NCI-H2196 treated with DMSO at 0.1 percent for 48 hours (cell line): Measurements from ENCODE around the gene ZMYND8.
"Not testable (repeated sequence)": the region's sequence is repeated elsewhere in the genome, so short reads cannot be mapped to it uniquely, and the experiment has no call there.

ENCODE experiments used
- DNase-seq: peaks from one replicate; lab custom pipeline; 2025; ENCODE audit not compliant: unreplicated experiment; lab: John Stamatoyannopoulos, UW

Gene ZMYND8

DNA sequence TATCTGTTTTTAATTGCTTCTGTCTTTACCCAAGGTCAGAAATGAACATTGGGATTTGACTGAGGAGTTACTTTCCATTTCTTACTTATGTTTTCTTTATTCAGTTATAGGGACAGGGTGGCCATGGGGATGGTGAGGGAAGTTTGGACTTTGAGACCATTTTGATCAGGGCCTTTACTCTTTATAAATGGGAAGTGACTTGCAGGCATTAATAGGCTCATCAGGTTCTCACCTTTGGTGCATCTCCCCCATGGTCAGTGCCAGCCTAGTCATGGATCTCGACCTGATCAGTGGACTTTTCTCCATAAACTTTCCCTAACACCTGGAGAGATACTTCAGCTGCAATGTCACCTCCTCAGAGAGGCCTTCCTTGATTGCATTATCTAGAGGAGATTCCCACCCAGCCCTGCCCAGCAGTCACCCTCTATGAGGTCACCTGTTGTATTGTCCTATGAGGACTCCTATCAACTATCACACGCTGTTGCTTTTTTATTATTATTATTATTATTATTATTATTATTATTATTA lies 16.8 kb upstream of the ZMYND8 start:
- DNase-seq: no peak

DNA sequence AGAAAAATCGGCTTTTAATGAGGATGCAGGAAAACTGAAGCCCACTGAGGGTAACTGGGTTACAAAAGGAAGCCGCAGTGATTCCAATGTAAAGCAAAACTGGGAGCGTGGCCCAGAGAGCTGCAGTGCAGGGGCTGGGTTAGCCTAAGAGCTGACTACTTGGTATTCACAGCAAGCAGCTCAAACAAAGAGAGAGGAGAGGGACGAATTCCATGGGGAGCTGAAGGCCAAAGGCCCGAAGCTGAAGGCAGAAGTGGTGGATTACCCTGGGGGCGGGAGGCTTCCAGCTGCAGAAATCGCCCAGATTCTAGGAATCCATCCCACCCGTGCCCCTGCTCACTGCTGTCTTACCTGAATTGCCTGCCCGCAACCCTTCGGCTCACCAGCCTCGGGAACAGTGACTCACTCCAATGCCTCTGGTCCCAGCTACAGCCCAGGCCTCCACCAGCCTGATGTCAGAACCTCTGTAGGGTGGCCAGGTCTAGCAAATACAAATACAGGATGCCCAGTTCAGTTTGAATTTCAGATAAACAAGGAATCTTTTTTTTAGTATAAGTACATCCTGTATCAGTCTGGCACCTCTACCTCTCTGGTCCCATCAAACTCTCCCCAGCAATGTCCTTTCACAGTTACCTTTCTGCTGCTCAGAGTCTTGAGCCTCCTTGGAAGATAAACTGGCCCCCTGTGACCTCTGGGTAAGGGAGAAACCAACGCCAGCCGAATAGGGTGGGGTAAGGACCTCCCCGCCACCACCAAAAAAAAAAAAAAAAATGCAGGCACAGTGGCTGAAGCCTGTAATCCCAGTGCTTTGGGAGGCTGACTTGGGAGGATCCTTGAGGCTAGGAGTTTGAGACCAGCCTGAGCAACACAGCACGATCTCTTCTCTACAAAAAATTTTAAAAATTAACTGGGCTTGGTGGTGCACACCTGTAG lies 14.6 kb upstream of the ZMYND8 start:
- no peak for DNase-seq

DNA sequence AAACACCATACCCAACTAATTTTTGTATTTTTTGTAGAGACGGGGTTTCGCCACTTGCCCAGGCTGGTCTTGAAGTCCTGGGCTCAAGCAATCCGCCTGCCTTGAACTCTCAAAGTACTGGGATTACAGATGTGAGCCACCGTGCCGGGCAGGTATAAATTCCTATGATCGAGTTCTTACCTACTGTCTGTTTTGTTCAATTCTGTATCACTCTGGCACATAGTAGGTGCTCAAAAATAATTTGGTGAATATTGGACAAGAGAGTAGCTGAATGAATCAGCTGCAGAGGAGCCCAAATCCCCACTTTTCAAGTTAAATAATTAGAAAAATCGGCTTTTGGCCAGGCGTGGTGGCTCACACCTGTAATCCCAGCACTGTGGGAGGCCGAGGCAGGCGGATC lies 13.7 kb upstream of the ZMYND8 start:
- DNase-seq: no peak

DNA sequence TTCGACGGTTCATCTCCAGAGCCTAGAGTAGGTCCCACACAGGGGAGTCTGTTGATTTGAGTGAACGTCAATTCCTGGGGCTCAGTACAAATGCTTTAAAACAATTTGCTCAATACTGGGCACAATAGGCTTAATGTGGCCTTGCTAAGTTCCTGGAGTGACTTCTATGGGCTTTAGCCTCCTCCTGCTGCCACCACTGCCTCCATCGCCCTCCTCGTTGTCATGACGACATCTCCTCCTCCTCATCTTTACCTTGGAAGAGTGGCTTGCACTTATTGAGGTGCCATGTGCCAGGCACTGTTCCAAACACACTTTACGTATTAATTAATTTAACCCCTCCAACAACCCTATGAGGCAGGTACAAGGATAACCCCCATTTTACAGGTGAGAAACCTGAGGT lies 11.8 kb upstream of the ZMYND8 start:
- no peak for DNase-seq

DNA sequence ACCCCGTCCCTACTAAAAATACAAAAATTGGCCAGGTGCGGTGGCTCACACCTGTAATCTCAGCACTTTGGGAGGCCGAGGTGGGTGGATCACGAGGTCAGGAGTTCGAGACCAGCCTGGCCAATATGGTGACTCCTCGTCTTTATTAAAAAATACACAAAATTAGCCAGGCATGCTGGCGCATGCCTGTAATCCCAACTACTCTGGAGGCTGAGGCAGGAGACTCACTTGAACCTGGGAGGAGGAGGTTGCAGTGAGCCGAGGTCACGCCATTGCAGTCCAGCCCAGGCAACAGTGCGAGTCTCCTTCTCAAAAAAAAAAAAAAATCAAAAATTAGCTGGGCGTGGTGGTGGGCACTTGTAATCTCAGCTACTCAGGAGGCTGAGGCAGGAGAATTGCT lies 9.8 kb upstream of the ZMYND8 start:
- not testable (repeated sequence) for DNase-seq

DNA sequence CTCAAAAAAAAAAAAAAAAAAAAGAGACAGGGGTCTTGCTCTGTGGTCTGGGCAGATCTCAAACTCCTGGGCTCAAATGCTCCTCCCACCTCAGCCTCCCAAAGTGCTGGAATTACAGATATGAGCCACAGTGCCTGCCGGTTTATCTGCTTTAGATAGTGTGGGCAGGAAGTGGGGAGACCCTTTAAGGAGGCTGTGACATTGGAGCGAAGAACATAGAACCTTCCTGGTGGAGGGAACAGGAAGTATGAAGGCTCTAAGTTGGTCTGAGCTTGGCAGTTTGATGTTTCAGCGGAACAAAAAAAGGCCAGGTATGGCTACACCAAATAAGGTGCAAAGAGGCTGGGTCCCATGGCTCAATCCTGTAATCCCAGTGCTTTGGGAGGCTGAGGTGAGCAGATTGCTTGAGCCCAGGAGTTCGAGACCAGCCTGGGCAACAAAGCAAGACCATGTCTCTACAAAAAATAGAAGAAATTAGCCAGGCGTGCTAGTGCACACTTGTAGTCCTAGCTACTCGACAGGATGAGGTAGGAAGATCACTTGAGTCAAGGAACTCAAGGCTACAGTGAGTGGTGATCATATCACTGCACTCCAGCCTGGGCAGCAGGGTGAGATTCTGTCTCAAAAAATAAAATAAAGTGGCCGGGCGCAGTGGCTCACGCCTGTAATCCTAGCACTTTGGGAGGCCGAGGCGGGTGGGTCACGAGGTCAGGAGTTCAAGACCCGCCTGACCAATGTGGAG lies 8.7 kb upstream of the ZMYND8 start:
- DNase-seq: no peak

DNA sequence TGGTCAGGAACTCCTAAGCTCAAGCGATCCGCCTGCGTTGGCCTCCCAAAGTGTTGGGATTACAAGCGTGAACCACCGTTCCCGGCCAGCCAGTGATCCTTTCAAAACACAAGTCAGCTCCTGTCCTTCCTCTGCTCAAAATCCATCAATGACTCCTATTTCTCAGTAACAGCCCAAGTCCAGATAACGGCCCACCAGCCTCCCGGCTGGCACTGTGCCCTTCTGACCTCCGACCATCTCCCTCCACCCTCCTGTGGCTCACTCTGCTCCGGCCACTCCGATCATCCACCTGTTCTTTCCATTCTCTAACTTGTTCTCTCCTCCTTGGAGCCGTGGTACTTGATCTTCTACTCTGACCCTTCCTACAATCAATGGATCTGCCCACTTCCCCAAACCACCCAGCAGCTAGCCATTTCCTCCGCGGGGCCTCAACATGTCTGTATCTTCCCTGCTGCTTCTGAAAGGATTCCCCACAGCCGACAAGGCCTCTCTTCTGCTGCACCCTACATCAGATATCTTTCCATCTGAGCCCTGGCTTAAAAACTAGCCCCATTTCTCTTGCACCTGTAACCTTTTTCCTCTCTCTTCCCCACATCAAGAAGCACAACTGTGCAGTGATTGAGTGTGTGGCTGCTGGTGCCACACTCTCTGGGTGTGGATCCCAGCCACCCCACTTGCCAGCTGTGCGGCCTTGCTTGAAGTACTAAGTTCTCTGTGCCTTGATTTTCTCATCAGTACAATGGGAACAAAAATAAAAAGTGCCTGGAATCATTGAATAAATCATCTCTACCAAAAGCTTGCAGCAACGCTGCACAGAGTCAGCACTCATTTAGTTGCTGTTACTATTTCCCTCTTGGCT lies 6.1 kb upstream of the ZMYND8 start:
- no peak for DNase-seq

DNA sequence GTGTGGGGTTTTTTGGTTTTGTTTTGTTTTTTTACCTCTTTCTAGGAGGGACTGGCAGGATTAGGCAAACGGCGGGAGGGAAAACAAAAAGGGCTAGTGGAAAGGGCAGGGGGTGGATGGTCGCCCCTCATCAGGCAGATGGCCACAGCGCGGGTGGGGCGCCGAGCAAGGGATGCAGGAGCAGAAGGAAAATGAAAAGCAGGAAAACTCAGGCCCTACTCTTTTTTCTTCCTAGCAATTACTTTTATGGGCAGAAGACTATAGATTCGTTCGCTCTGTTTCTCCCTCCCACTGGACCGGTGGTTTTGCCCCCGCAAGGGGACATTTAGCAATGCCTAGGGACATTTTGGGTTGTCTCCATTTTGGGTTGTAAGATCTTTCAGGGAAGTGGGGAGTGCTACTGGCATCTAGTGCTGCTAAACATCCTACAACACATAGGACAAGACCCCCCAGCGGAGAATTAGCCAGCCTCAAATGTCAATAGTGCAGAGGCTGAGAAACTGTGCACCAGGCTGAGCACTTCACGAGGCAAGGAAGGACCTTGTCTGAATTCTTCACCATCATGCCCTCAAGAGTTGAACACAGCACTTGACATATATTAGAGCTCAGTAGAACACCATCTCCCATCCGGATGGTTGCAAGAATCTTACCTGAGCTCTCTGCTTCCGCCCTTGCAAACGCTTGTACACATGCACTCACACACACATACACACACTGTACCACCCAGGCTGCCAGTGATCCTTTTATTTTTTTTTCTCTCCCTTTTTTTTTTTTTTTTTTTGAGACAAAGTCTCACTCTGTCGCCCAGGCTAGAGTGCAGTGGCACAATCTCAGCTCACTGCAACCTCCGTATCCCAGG lies 4.8 kb upstream of the ZMYND8 start:
- DNase-seq: no peak

DNA sequence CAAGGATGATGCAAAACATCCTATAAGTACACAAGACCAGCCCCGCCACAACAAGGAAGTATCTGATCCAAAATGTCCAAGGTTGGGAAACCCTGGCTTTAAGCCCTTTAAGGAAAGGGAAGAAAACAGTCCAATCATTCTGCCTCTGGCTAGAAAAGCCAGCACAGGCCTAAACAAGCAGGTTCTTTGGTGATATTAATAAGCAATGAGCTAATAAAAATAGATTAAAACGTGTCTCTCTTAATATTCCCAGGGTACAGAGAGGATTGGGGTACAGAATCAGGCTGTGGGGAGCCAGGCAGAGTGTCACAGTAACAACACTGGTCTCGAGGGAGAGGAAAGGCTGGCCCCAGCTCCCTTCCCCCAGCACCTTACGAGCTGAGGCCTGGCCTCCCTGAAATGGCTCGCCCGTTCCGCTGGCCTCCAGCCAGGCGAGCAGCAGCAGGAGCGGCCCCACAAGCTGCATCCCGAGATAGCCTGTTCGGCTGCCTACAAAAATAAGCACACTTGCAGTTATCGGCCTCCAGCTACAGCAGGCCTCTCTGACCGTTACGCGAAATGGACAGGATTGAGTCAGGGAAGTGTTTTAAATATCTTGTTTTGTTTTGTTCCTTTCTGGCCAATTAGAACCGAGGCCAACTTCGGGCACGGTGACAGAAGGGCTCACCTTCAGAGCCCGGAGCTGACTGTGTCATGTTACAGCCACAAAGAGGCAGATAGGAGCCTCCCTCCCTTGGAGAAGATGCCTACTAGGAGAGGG lies 4.0 kb upstream of the ZMYND8 start:
- DNase-seq: peak; percentile 90

DNA sequence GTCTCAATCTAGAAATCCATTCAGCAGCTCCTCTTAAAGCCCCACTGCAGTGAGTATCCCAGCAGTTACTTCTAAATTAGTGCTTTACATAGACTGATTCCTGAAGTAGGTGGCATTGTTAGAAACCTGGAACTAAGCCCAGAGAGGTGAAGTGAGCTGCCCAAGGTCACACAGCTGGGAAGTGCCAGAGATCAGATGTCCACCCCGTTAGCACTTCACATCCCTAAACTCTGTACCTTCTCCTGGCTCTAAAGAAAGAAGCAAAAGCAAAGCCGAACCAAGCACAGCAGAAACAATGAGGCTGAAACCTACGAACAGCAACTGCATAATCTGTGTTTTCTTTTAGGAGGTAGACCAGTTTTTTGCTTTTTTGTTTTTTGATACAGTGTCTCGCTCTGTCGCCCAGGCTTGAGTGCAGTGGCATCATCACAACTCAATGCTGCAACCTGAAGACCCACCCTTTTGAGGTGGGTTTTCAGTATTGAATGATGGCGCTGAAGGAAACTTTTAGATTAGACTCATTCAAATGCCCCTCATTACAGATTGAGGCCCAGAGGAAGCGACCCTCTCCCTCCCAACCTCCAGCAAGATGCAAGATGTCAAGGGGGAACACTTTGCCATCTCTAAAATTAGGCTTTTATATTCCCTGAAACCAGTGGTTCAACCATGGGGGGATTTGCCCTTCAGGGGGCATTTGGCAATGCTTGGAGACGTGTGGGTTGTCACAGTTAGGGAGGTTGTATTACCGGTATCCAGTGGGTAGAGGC lies 3.2 kb upstream of the ZMYND8 start:
- no peak for DNase-seq

DNA sequence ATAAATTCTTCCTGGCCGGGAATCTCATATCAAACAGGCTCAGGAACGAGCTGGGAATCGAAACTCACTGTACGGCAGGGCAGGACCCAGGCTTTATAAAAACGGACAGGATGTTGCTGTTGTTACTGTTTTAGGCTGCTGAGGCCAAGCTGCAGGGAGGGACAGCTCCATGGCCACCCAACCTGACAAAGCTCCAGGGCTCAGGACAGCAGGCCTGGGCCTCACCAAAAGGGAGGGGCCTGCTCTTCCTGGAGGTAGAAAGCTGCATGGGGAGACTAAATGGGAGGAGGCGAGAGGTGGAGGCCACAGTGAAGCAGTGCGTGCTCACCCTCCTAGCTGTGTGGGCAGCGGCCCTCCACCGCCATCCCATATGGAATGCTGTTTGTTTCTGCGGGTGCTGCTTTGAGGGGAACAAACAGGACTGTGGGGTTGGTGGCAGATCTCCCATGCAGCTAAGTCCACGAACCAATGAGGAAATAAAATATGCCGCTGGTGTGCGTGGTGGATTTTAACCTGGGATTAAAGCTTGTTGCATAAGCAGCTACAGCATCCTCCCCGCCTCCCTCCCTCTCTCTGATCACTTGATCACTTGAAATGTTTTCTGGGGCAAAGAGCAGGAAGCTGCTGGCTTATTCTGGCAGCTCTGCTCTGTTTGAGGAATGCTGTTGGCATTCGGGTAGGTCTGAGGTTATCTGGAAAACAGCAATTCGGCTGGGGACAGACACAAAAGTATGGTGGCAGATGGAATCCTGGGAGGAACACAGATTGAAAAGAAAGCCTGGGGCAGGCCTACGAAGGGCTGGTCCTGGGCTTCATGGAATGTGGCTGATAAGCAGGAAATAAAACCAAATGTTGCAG lies 2.4 kb upstream of the ZMYND8 start:
- DNase-seq: peak; percentile 90

DNA sequence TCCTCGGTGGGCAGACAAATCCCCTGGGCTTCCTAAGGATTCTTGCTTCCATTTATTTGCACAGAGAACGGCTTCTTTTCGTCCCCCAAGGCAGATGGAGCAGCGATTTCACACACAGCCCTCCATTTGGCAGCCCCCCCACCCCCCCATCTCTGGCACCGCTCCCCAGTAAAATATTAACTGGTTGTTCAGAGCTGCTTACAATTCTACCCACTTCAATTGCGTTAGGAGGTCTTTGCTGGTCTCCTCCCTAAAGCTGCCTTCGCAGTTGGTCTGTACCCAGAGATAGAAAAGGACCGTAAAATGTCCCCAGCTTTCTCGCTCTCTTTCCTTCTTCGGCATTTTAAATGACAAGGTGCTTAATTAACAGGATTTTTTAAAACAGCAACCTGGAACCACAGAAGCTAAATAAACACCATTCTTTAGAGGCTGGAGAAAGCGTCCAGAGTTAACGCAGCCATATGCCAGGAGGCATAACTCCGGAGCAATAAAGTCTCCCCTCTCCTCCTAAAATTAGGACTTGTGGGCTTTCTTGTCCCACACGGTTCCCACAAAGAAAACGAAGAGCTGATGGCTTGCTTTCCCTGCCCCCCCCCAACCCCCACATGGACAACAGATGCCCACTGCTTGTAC lies 1.7 kb upstream of the ZMYND8 start:
- DNase-seq: no peak

DNA sequence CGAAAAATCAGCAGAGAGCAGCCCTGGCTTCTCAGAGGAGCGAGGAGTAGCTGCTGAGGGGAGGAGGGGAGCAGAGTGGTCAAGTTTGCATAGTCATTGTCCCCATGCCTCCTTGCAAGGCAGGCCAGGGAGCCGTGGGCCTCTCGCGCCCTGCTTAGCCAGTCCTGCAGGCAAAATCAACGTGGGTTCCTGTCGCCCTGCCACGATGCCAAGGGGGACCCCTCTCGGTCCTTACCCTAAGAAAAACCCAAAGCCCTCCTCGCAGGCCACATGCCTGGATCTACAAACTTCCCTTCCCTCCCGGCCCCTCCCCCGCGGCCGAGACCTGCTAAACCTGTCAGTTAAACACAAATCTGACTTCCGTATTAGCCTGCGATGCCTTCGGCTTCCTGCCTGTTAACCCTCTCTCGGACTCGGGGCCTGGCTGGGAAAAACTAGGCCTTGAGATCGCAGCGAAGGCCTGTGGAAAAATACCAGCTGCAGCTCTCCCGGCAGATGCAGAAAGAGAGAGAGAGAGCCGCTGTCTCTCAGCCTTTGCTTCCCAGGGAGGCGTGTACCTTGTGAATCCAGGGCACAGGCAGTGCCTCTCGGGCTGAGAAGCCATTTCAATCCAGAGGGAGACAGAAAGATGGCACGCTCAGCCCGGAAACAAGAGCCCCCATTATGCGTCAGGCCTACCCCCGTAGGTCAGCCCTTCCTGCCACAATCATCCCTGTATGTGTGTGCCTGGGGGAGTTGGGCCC lies 968 bp upstream of the ZMYND8 start:
- peak; percentile 57 for DNase-seq

DNA sequence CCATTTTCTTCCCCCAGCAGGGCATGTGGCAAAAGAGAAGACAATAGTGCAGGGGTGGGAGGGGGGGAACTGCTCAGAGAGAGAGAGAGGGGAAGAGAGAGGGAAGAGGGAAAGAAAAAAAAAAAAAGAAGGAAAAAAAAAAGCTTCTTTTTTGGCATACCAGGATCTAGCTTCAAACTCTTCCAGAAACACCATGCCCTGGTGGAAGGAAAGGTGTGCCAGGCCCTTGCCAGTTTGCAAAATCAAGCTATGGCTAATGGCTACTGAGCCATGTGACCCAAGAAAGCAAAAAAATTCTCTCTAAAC lies 326 bp downstream of the ZMYND8 start:
- DNase-seq: no peak

DNA sequence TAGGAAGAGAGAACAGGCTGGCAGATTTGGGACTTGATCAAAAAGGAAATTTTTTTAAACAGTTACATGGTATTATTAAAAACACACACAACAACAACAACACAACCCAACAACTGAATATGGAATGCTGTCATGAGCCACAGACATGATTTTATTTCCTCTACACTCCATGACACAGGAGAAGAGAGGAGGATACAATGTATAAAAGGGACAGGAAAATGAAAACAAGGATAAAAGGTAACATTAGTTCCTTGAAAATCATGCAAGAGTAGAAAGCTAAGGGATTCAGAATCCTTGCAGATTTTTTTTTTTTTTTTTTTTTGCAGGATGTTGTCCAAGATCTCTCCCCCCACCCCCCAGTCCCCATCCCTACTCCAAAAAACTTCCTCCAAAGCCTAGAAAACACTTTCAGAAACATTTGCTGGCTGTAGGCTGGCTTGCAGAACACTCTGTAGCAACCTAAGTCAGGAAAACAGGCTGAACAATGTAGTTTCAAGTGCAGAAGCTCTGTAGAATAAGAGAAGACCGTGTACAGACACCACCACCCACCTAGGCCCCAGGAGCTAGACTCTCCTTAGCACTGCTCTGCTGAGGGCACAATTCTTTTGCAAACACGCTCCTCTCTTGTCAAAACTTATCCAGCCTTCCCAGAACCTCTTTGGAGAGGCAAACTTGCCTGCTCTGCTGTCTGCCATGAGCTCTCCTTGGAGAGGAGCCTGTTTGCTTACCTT lies 845 bp downstream of the ZMYND8 start:
- DNase-seq: no peak
